H1 (cell line): Measurements from ENCODE around the gene ADA. TPM values are rescaled to one million over a fixed set of nuclear protein-coding genes. Genes with fewer than 3 reads are reported as not detected.

Experiments
- CTCF ChIA-PET: fragments of 300-600 bp; sonication (Branson Sonifier 250); formaldehyde crosslinking; loops from one replicate; lab custom pipeline; 2021; ENCODE audit not compliant: partially characterized antibody; lab: Charles Lee
- POLR2A ChIA-PET: fragments of 300-600 bp; sonication (Branson Sonifier 250); formaldehyde crosslinking; loops from one replicate; lab custom pipeline; 2021; ENCODE audit warnings: inconsistent platforms; ENCODE audit not compliant: partially characterized antibody; lab: Charles Lee
- DNase-seq, 2 experiments: peaks; one replicate each; pipeline versions ENCODE4 v3.0.0 to v3.0.0-alpha.2; 2010 to 2022; ENCODE audit warnings: low spot score in 2 of 2, low read depth in 1 of 2, mixed read lengths in 1 of 2
- FAIRE-seq: peaks from 2 replicates; lab custom pipeline; 2011; peaks lifted over from hg19 to GRCh38; lab: Jason Lieb, UNC
- H2AFZ ChIP-seq: 2 replicates; pipeline ENCODE4 v1.8.1; 2012; ENCODE audit warnings: low read length, inconsistent platforms
- H2AK5ac ChIP-seq: 2 replicates; pipeline ENCODE4 v1.6.1; 2013; ENCODE audit warnings: low read depth, low read length
- H2BK120ac ChIP-seq: replicated peaks from 2 replicates; pipeline ENCODE3; 2013; ENCODE audit warnings: low read depth, low read length, inconsistent platforms
- H2BK12ac ChIP-seq: 2 replicates; pipeline ENCODE4 v1.6.1; 2013; ENCODE audit warnings: low read depth, low read length
- H2BK15ac ChIP-seq: 2 replicates; pipeline ENCODE4 v1.6.1; 2013; ENCODE audit warnings: low read length
- H2BK20ac ChIP-seq: 2 replicates; pipeline ENCODE4 v1.6.1; 2013; ENCODE audit warnings: low read length
- H2BK5ac ChIP-seq: 2 replicates; pipeline ENCODE4 v1.6.1; 2013; ENCODE audit warnings: low read depth, low read length
- H3K14ac ChIP-seq: 2 replicates; pipeline ENCODE4 v1.6.1; 2013; ENCODE audit warnings: inconsistent platforms; ENCODE audit not compliant: insufficient read length
- H3K18ac ChIP-seq: 2 replicates; pipeline ENCODE4 v1.6.1; 2013; ENCODE audit warnings: low read length; ENCODE audit errors: extremely low read depth
- H3K23ac ChIP-seq: 2 replicates; pipeline ENCODE4 v1.6.1; 2013; ENCODE audit warnings: inconsistent platforms; ENCODE audit not compliant: insufficient read length
- H3K23me2 ChIP-seq: 2 replicates; pipeline ENCODE4 v1.6.1; 2013; ENCODE audit warnings: low read depth, low read length
- H3K27ac ChIP-seq: 2 replicates; pipeline ENCODE4 v1.6.1; 2011; ENCODE audit warnings: low read depth, low read length, inconsistent platforms
- H3K27me3 ChIP-seq, 4 experiments: replicated peaks in 1 of 4; 1 replicate in 1 of 4; 2 replicates in 3 of 4; pipeline versions ENCODE4 v1.6.1 to v1.8.1; 2011 to 2013; ENCODE audit warnings: low read length in 3 of 4, mild to moderate bottlenecking in 3 of 4, inconsistent platforms in 2 of 4, mixed read lengths in 2 of 4, moderate library complexity in 1 of 4; ENCODE audit not compliant: control insufficient read depth in 3 of 4, insufficient read depth in 3 of 4; ENCODE audit errors: extremely low read depth in 1 of 4
- H3K36me3 ChIP-seq, 4 experiments: 2 replicates each; pipeline versions ENCODE4 v1.6.1 to v1.8.1; 2011 to 2013; ENCODE audit warnings: mild to moderate bottlenecking in 4 of 4, low read length in 3 of 4, moderate library complexity in 2 of 4, control low read depth in 1 of 4, inconsistent platforms in 1 of 4; ENCODE audit not compliant: insufficient read depth in 4 of 4, control insufficient read depth in 2 of 4
- H3K4ac ChIP-seq: replicated peaks from 2 replicates; pipeline ENCODE3; 2013; ENCODE audit warnings: low read length, low read depth, mixed read lengths, inconsistent platforms; ENCODE audit not compliant: insufficient read length
- H3K4me1 ChIP-seq, 4 experiments: replicated peaks in 1 of 4; 1 replicate in 1 of 4; 2 replicates in 3 of 4; pipeline versions ENCODE4 v1.6.1 to v1.8.1; 2011 to 2013; ENCODE audit warnings: low read length in 3 of 4, inconsistent platforms in 2 of 4, mixed read lengths in 1 of 4; ENCODE audit not compliant: insufficient read depth in 4 of 4, control insufficient read depth in 3 of 4
- H3K4me2 ChIP-seq, 2 experiments: 2 replicates each; pipeline versions ENCODE4 v1.6.1 to v1.8.1; 2011 to 2013; ENCODE audit warnings: low read depth in 2 of 2, low read length in 2 of 2, control low read depth in 1 of 2, inconsistent platforms in 1 of 2, mild to moderate bottlenecking in 1 of 2; ENCODE audit not compliant: insufficient read depth in 1 of 2
- H3K4me3 ChIP-seq, 4 experiments: fragments of 200-600, 300-600 bp in 1 of 4; sonication (generic), shearing (Covaris generic), sonication (Bioruptor Twin) in 1 of 4; 2 replicates each; pipeline versions ENCODE4 v1.5.1 to v1.8.1; 2011 to 2016; ENCODE audit warnings: low read length in 4 of 4, low read depth in 3 of 4, control low read depth in 2 of 4, inconsistent platforms in 2 of 4, mild to moderate bottlenecking in 2 of 4, mixed read lengths in 1 of 4, moderate library complexity in 1 of 4; ENCODE audit not compliant: insufficient read depth in 2 of 4; ENCODE audit errors: extremely low read depth in 1 of 4
- H3K56ac ChIP-seq: replicated peaks from 2 replicates; pipeline ENCODE3; 2013; ENCODE audit warnings: low read depth, mild to moderate bottlenecking, mixed read lengths, low read length, inconsistent platforms; ENCODE audit not compliant: insufficient read length
- H3K79me1 ChIP-seq: 2 replicates; pipeline ENCODE4 v1.6.1; 2013; ENCODE audit warnings: low read depth, low read length, control low read depth
- H3K79me2 ChIP-seq, 2 experiments: 2 replicates each; pipeline versions ENCODE4 v1.6.1 to v1.8.1; 2012 to 2013; ENCODE audit warnings: low read length in 2 of 2, mild to moderate bottlenecking in 2 of 2, inconsistent platforms in 1 of 2; ENCODE audit not compliant: insufficient read depth in 2 of 2, control insufficient read depth in 1 of 2
- H3K9ac ChIP-seq, 4 experiments: replicated peaks in 1 of 4; 1 replicate in 1 of 4; 2 replicates in 3 of 4; pipeline versions ENCODE4 v1.6.1 to v1.8.1; 2011 to 2013; ENCODE audit warnings: low read depth in 3 of 4, low read length in 3 of 4, control low read depth in 2 of 4, mild to moderate bottlenecking in 2 of 4, moderate library complexity in 2 of 4, inconsistent platforms in 1 of 4; ENCODE audit errors: extremely low read depth in 1 of 4
- H3K9me3 ChIP-seq, 2 experiments: 2 replicates each; pipeline versions ENCODE4 v1.6.1 to v1.8.1; 2012 to 2013; ENCODE audit warnings: mild to moderate bottlenecking in 2 of 2, moderate library complexity in 2 of 2, control low read depth in 1 of 2, inconsistent platforms in 1 of 2, low read depth in 1 of 2, low read length in 1 of 2, mixed read lengths in 1 of 2; ENCODE audit not compliant: insufficient read depth in 2 of 2
- H4K20me1 ChIP-seq, 2 experiments: replicated peaks in 1 of 2; 2 replicates each; pipeline versions ENCODE3 to v1.8.1; 2011 to 2013; ENCODE audit warnings: inconsistent platforms in 2 of 2, low read length in 2 of 2, mild to moderate bottlenecking in 1 of 2; ENCODE audit not compliant: insufficient read depth in 2 of 2, control insufficient read depth in 1 of 2
- H4K5ac ChIP-seq: 2 replicates; pipeline ENCODE4 v1.6.1; 2013; ENCODE audit warnings: low read length, low read depth, mixed read lengths, inconsistent platforms; ENCODE audit not compliant: insufficient read length
- H4K8ac ChIP-seq: 2 replicates; pipeline ENCODE4 v1.8.0; 2013; ENCODE audit warnings: mild to moderate bottlenecking, moderate library complexity, low read length, inconsistent platforms; ENCODE audit not compliant: insufficient read depth; ENCODE audit errors: extremely low read depth
- H4K91ac ChIP-seq: replicated peaks from 2 replicates; pipeline ENCODE3; 2013; ENCODE audit warnings: low read length, mixed read lengths, inconsistent platforms; ENCODE audit not compliant: insufficient read length
- CBX5 ChIP-seq: fragments of 300-800, 300-1000 bp; sonication (generic); IDR thresholded peaks from 2 replicates; pipeline ENCODE4 v1.7.1; 2016; ENCODE audit warnings: antibody characterized with exemption, low read length, low read depth
- HDAC6 ChIP-seq: IDR thresholded peaks from one replicate; pipeline ENCODE4 v1.7.1; 2012; ENCODE audit warnings: low read depth, mild to moderate bottlenecking, inconsistent platforms, low read length, moderate library complexity
- TAF7 ChIP-seq: optimal IDR thresholded peaks from 2 replicates; pipeline ENCODE3; 2011; ENCODE audit warnings: low read depth, mild to moderate bottlenecking, inconsistent platforms, low read length, moderate library complexity, borderline replicate concordance
- TEAD4 ChIP-seq: IDR thresholded peaks from 2 replicates; pipeline ENCODE4 v1.6.1; 2012; ENCODE audit warnings: low read depth, low read length, inconsistent platforms, mixed read lengths
- WGBS, 2 experiments: shearing (Covaris generic) in 1 of 2; methylation state at CpG; one replicate each; pipeline versions ENCODE4 v1.1.6 to v1.1.7; 2013 to 2015; ENCODE audit warnings: low lambda C conversion rate in 2 of 2, mixed read lengths in 2 of 2, inconsistent platforms in 1 of 2, low coverage in 1 of 2, missing lambda C conversion rate in 1 of 2; ENCODE audit not compliant: insufficient replicate concordance in 2 of 2, insufficient coverage in 1 of 2, insufficient read length in 1 of 2; ENCODE audit errors: extremely low coverage in 1 of 2, missing lambda C conversion rate in 1 of 2; 5-methylcytosine and 5-hydroxymethylcytosine counted together
- polyA plus RNA-seq, 7 experiments: library from polyadenylated mRNA; depleted of rRNA in 3 of 7; stranded (reverse) in 5 of 7; unstranded in 2 of 7; fragments of >200 nt in 5 of 7; fragments of 200-250 nt in 2 of 7; gene quantifications; 1 replicate in 5 of 7; 2 replicates in 1 of 7; 4 replicates in 1 of 7; pipeline versions ENCODE4 v1.2.1 to v1.2.3, GENCODE V29; 2011 to 2013; ENCODE audit warnings: missing spikeins in 2 of 7, mixed read lengths in 2 of 7
- total RNA-seq: library from RNA; stranded (reverse); fragmentation: NEBNext Ultra II Directional; extraction: Animal tissue kit (Norgen Biotek cat#: 25700); gene quantifications from 2 replicates; pipeline ENCODE4 v1.2.1, GENCODE V29; 2021

The ADA gene
- total and polyA plus RNA-seq, 2 of the 8 experiments (the other 6 are each of a cell fraction or from before 2014, with no cell fraction given), result 19.9 to 32.8 TPM

DNA sequence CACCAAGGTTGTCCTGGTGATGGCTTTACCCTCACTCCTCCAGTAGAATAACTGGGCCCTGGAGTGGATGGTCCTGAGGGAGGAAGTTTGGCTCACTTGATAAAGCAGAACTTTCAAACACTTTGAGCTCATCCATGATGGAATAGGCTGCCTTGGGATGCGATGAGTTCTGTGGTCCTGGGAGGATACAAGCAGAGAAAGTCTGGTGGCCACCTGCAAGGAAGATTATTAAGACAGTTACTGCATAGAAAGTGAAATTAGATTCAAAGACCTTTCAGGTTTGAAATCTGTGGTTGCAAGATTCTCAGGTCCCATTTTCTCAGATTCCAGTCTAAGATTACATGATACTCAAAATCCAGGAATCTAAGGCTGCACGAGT, 43.8 kb upstream of the ADA start:
- WGBS, 2 experiments, result 86% methylated on average over 2 of the region's 2 CpGs; no CpG with 5 or more reads in 1 of the 2 experiments
- Histone ChIP-seq H3K4me1 (peaks cover 0 to 3% (median under 1%) of the 10 kb centered on the region in 4 experiments; a peak in 2 of 7 replicates), H3K23ac (no peak overlapping the region), H2BK120ac (no peak overlapping the region)
- no peak for DNase-seq
- TF ChIP-seq HDAC6 (no peak), TAF7 (no peak), TEAD4 (no peak), CBX5 (no peak)
- TF ChIP-seq, all 59 proteins: peak for 0
- Histone ChIP-seq H3K9ac (no peak overlapping the region), H2BK5ac (no peak overlapping the region), H3K18ac (no peak overlapping the region), H3K4me3 (no peak overlapping the region), H3K79me1 (no peaks in the 10 kb centered on the region), H3K4ac (no peak overlapping the region), H3K27me3 (no peaks in the 10 kb centered on the region), H2BK15ac (no peak overlapping the region), H4K8ac (no peak overlapping the region), H4K20me1 (no peaks in the 10 kb centered on the region), H3K4me2 (no peak overlapping the region), H2AK5ac (no peak overlapping the region; the same call in 1 of the 2 replicates), H3K9me3 (peaks cover 0 to 4% of the 10 kb centered on the region in 2 experiments; a peak in 1 of 4 replicates), H3K79me2 (no peaks in the 10 kb centered on the region), H4K91ac (no peak overlapping the region), H3K36me3 (no peaks in the 10 kb centered on the region), H3K56ac (no peak overlapping the region), H3K27ac (no peak overlapping the region), H2BK20ac (no peak overlapping the region), H2BK12ac (no peak overlapping the region), H3K14ac (no peak overlapping the region), H3K23me2 (no peaks in the 10 kb centered on the region), H4K5ac (no peak overlapping the region), H2AFZ (no peak overlapping the region)
- ChIA-PET CTCF (interaction anchor here (0.6 to 7.4 kb wide), 5 partner anchors 9 to 52 kb away, joined by 3 to 83 read pairs (median 4); no protein-coding TSS in a partner anchor), POLR2A (no interaction called here)
- FAIRE-seq, result no peak
